SK-N-SH (cell line): Measurements from ENCODE around the gene ZXDC. TPM values are rescaled to one million over a fixed set of nuclear protein-coding genes. Genes with fewer than 3 reads are reported as not detected.
A peak's percentile ranks its signal among the peaks of the same experiment; 100 is the strongest.

Experiments used
- CTCF ChIA-PET: fragments of 300-600, 350-600 bp; formaldehyde crosslinking; extraction: SDS; loops from one replicate; lab custom pipeline; 2021; lab: Yijun Ruan, JAX
- POLR2A ChIA-PET: fragments of 350-600 bp; sonication (Branson Sonifier 250); formaldehyde crosslinking; extraction: SDS; loops from one replicate; lab custom pipeline; 2020; ENCODE audit warnings: antibody characterized with exemption, inconsistent platforms; lab: Yijun Ruan, JAX
- DNase-seq: peaks from one replicate; pipeline ENCODE4 v3.0.0; 2012
- H2AFZ ChIP-seq: fragments of 200-600 bp; sonication (generic); 2 replicates; pipeline ENCODE4 v1.8.1; 2016; ENCODE audit warnings: antibody characterized with exemption, mild to moderate bottlenecking, low read depth
- H3F3A ChIP-seq: fragments of 200-600 bp; sonication (generic); replicated peaks from 2 replicates; pipeline ENCODE3; 2016; ENCODE audit warnings: antibody characterized with exemption, mild to moderate bottlenecking; ENCODE audit not compliant: insufficient read depth
- H3K27ac ChIP-seq, 2 experiments: fragments of 200-500 bp in 1 of 2; fragments of 200-600 bp in 1 of 2; sonication (Bioruptor generic) in 1 of 2; sonication (generic), shearing (Covaris generic) in 1 of 2; 2 replicates each; pipeline versions ENCODE4 v1.5.1 to v1.6.1; 2014 to 2016; ENCODE audit warnings: low read depth in 2 of 2, inconsistent platforms in 1 of 2, low read length in 1 of 2, mild to moderate bottlenecking in 1 of 2, mixed read lengths in 1 of 2
- H3K27me3 ChIP-seq: fragments of 200-600 bp; sonication (generic), shearing (Covaris generic); 2 replicates; pipeline ENCODE4 v1.6.1; 2016; ENCODE audit warnings: mixed run types; ENCODE audit not compliant: insufficient read depth
- H3K36me3 ChIP-seq, 2 experiments: fragments of 200-500 bp in 1 of 2; fragments of 200-600 bp in 1 of 2; sonication (Bioruptor generic) in 1 of 2; sonication (generic) in 1 of 2; replicated peaks in 1 of 2; 2 replicates each; pipeline versions ENCODE3 to v1.5.1; 2014 to 2016; ENCODE audit warnings: low read length in 1 of 2, mild to moderate bottlenecking in 1 of 2; ENCODE audit not compliant: insufficient read depth in 2 of 2, control insufficient read depth in 1 of 2
- H3K4me1 ChIP-seq, 2 experiments: fragments of 200-500 bp in 1 of 2; fragments of 200-600 bp in 1 of 2; sonication (Bioruptor generic) in 1 of 2; sonication (generic), shearing (Covaris generic) in 1 of 2; 2 replicates each; pipeline versions ENCODE4 v1.5.1 to v1.6.1; 2014 to 2016; ENCODE audit warnings: low read depth in 1 of 2, low read length in 1 of 2, mixed run types in 1 of 2; ENCODE audit not compliant: insufficient read depth in 2 of 2, control insufficient read depth in 1 of 2
- H3K4me2 ChIP-seq: fragments of 200-600 bp; sonication (generic), shearing (Covaris generic); 2 replicates; pipeline ENCODE4 v1.6.1; 2017; ENCODE audit warnings: mixed run types
- H3K4me3 ChIP-seq, 2 experiments: fragments of 200-500 bp in 1 of 2; fragments of 200-600 bp in 1 of 2; sonication (Bioruptor generic) in 1 of 2; sonication (generic), shearing (Covaris generic) in 1 of 2; 2 replicates each; pipeline versions ENCODE4 v1.5.1 to v1.8.1; 2014 to 2016; ENCODE audit warnings: low read depth in 2 of 2, inconsistent platforms in 1 of 2, low read length in 1 of 2, mild to moderate bottlenecking in 1 of 2, mixed read lengths in 1 of 2, moderate library complexity in 1 of 2
- H3K79me2 ChIP-seq: fragments of 200-600 bp; sonication (generic); 2 replicates; pipeline ENCODE4 v1.8.1; 2017; ENCODE audit warnings: mild to moderate bottlenecking; ENCODE audit not compliant: insufficient read depth
- H3K9ac ChIP-seq: fragments of 200-600 bp; sonication (generic); 2 replicates; pipeline ENCODE4 v1.6.1; 2017; ENCODE audit warnings: mixed run types
- H3K9me2 ChIP-seq: fragments of 200-600 bp; sonication (generic); 2 replicates; pipeline ENCODE4 v1.6.1; 2017; ENCODE audit warnings: mixed run types
- H3K9me3 ChIP-seq: fragments of 200-600 bp; sonication (generic); 2 replicates; pipeline ENCODE4 v1.6.1; 2017; ENCODE audit warnings: mixed run types, mild to moderate bottlenecking, moderate library complexity
- H4K20me1 ChIP-seq: fragments of 200-600 bp; sonication (generic); 2 replicates; pipeline ENCODE4 v1.6.1; 2017; ENCODE audit warnings: mild to moderate bottlenecking, mixed run types; ENCODE audit not compliant: insufficient read depth
- CHD2 ChIP-seq: fragments of 150-350 bp; IDR thresholded peaks from 2 replicates; pipeline ENCODE4 v1.6.1; 2018; ENCODE audit warnings: low read length; ENCODE audit not compliant: partially characterized antibody
- FOXM1 ChIP-seq: IDR thresholded peaks from 2 replicates; pipeline ENCODE4 v1.4.0; 2012; ENCODE audit warnings: low read depth, mild to moderate bottlenecking
- GABPA ChIP-seq: IDR thresholded peaks from 2 replicates; pipeline ENCODE4 v1.4.0; 2012; ENCODE audit warnings: low read depth, mild to moderate bottlenecking
- GATA2 ChIP-seq: sonication (generic); formaldehyde crosslinking; IDR thresholded peaks from 2 replicates; pipeline ENCODE4 v1.5.0; 2020; ENCODE audit warnings: mild to moderate bottlenecking, missing genetic modification reagents
- JUND ChIP-seq: IDR thresholded peaks from 2 replicates; pipeline ENCODE4 v1.4.0; 2012
- MXI1 ChIP-seq: IDR thresholded peaks from 2 replicates; pipeline ENCODE4 v1.6.1; 2012; ENCODE audit warnings: mild to moderate bottlenecking, low read depth, low read length, improper control_type of control experiment
- POLR2AphosphoS5 ChIP-seq: IDR thresholded peaks from 2 replicates; pipeline ENCODE4 v1.6.1; 2012; ENCODE audit warnings: low read depth, low read length
- RCOR1 ChIP-seq: fragments of 150-350 bp; IDR thresholded peaks from 2 replicates; pipeline ENCODE4 v1.6.1; 2017; ENCODE audit warnings: antibody characterized with exemption, low read length
- RFX5 ChIP-seq: IDR thresholded peaks from 2 replicates; pipeline ENCODE4 v1.6.1; 2012; ENCODE audit warnings: mild to moderate bottlenecking, improper control_type of control experiment, low read length
- SIN3A ChIP-seq: IDR thresholded peaks from 2 replicates; pipeline ENCODE4 v1.6.1; 2012; ENCODE audit warnings: low read depth, mild to moderate bottlenecking, low read length, moderate library complexity, borderline replicate concordance
- SMC3 ChIP-seq: IDR thresholded peaks from 2 replicates; pipeline ENCODE4 v1.6.1; 2012; ENCODE audit warnings: low read depth, low read length, improper control_type of control experiment
- TEAD4 ChIP-seq: IDR thresholded peaks from 2 replicates; pipeline ENCODE4 v1.4.0; 2012; ENCODE audit warnings: mild to moderate bottlenecking, borderline replicate concordance; ENCODE audit not compliant: insufficient read depth
- WGBS: methylation state at CpG from one replicate; pipeline ENCODE4 v1.1.6; 2017; ENCODE audit warnings: low lambda C conversion rate; 5-methylcytosine and 5-hydroxymethylcytosine counted together
- polyA plus RNA-seq, 3 experiments: library from polyadenylated mRNA; depleted of rRNA; stranded (reverse); fragments of >200 nt; gene quantifications; 2 replicates each; pipeline ENCODE4 v1.2.3, GENCODE V29; 2012
- TF ChIP-seq, protein P1 (sequence below): IDR thresholded peaks from 2 replicates; pipeline ENCODE4 v1.6.1; 2012; ENCODE audit warnings: mild to moderate bottlenecking, low read depth, low read length, moderate library complexity
- TF ChIP-seq, protein P2 (sequence below): IDR thresholded peaks from 2 replicates; pipeline ENCODE4; 2012
- TF ChIP-seq, protein P3 (sequence below): IDR thresholded peaks from 2 replicates; pipeline ENCODE4 v1.4.0; 2012; ENCODE audit warnings: low read depth, borderline replicate concordance
- TF ChIP-seq, protein P4 (sequence below): IDR thresholded peaks from 2 replicates; pipeline ENCODE4 v1.4.0; 2012; ENCODE audit warnings: low read depth, borderline replicate concordance
- TF ChIP-seq, protein P5 (sequence below): IDR thresholded peaks from 2 replicates; pipeline ENCODE4 v1.4.0; 2012; ENCODE audit warnings: low read depth

ZXDC gene
- polyA plus RNA-seq, 1 of the 3 experiments (the other 2 are of a cell fraction), result 8.5 TPM

DNA sequence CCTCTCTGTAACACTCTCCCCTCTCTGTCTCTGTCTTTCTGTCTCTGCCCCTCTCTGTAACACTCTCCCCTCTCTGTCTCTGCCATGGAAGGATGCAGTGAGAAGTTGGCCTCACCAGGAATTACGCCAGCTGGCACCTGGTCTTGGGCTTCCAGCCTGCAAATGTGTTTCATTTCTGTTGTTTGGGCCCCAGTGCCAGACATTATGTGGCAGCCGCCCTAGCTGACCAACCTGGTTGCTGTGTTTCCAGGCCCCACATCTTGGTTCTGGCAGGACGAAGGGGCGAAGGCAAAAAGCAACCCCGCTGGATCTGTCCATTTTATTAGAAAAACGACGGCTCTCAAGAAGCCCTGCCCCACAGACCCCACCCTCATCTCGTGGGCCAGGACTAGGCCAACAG, 5.2 kb upstream of the ZXDC start (continued):
- TF ChIP-seq, protein P1, sequence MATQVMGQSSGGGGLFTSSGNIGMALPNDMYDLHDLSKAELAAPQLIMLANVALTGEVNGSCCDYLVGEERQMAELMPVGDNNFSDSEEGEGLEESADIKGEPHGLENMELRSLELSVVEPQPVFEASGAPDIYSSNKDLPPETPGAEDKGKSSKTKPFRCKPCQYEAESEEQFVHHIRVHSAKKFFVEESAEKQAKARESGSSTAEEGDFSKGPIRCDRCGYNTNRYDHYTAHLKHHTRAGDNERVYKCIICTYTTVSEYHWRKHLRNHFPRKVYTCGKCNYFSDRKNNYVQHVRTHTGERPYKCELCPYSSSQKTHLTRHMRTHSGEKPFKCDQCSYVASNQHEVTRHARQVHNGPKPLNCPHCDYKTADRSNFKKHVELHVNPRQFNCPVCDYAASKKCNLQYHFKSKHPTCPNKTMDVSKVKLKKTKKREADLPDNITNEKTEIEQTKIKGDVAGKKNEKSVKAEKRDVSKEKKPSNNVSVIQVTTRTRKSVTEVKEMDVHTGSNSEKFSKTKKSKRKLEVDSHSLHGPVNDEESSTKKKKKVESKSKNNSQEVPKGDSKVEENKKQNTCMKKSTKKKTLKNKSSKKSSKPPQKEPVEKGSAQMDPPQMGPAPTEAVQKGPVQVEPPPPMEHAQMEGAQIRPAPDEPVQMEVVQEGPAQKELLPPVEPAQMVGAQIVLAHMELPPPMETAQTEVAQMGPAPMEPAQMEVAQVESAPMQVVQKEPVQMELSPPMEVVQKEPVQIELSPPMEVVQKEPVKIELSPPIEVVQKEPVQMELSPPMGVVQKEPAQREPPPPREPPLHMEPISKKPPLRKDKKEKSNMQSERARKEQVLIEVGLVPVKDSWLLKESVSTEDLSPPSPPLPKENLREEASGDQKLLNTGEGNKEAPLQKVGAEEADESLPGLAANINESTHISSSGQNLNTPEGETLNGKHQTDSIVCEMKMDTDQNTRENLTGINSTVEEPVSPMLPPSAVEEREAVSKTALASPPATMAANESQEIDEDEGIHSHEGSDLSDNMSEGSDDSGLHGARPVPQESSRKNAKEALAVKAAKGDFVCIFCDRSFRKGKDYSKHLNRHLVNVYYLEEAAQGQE, result no peak

DNA sequence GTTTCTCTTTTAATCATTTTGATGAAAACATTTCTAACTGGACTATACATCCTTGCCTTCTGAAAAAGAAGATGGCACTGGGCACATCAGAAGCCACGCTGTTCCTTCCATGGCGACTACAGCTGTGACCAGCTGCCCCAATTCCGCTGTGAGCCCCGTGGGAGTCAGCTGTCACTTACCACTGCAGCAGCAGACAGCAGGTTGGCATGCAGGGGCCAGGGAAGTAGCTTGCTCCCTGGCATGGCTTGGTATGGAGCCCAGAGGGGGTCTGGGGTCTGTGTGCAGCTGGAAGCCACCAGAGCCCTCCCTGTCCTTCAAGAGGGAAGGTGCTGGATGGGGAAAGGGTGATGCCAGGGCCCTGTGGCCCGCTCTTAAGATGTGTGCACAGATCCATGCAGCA, 4.5 kb upstream of the ZXDC start:
- H3K27ac ChIP-seq, result peak overlapping the region in 1 of 2 experiments; percentile 11; a peak in 1 of 4 replicates
- H3K9me2 ChIP-seq, result no peaks in the 10 kb centered on the region
- H3K27me3 ChIP-seq, result no peaks in the 10 kb centered on the region
- no peak for DNase-seq
- CTCF ChIA-PET, result no interaction called here
- H3K79me2 ChIP-seq, result no peaks in the 10 kb centered on the region
- H3K4me3 ChIP-seq, result no peak overlapping the region
- no peaks in the 10 kb centered on the region for H3K36me3 ChIP-seq
- H4K20me1 ChIP-seq, result no peaks in the 10 kb centered on the region
- no peaks in the 10 kb centered on the region for H3K9me3 ChIP-seq
- peaks cover 6% of the 10 kb centered on the region for H3F3A ChIP-seq
- no peak overlapping the region for H2AFZ ChIP-seq
- H3K9ac ChIP-seq, result no peak overlapping the region
- no peak overlapping the region for H3K4me2 ChIP-seq
- TF ChIP-seq, protein P2, sequence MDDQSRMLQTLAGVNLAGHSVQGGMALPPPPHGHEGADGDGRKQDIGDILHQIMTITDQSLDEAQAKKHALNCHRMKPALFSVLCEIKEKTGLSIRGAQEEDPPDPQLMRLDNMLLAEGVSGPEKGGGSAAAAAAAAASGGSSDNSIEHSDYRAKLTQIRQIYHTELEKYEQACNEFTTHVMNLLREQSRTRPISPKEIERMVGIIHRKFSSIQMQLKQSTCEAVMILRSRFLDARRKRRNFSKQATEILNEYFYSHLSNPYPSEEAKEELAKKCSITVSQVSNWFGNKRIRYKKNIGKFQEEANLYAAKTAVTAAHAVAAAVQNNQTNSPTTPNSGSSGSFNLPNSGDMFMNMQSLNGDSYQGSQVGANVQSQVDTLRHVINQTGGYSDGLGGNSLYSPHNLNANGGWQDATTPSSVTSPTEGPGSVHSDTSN, result no peak
- TF ChIP-seq MXI1 (no peak), SIN3A (no peak), SMC3 (no peak), RFX5 (no peak), CHD2 (no peak), POLR2AphosphoS5 (no peak), RCOR1 (no peak), GABPA (no peak), JUND (no peak), GATA2 (CRISPR knock-in tag) (no peak)
- peaks cover 0 to 36% of the 10 kb centered on the region in 2 experiments; a peak in 1 of 4 replicates for H3K4me1 ChIP-seq
- POLR2A ChIA-PET, result no interaction called here
- WGBS, result 76% methylated on average over 5 of the region's 5 CpGs

DNA sequence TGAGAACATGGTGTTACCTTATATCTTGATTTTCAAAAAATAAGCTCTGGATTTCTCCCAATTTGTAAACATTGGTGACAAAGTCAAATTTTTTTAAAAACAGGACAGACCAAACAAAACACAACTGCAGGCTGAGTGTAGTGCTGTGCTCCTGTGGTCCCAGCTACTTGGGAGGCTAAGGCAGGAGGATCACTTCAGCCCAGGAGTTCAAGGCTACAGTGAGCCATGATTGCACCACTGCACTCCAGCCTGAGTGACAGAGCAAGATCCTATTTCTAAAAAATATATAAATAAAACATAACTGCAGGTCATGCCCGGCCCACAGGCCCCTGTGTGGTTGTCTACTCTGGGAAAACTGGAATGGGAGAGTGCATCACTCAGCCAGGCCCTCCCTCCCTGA, 4.0 kb upstream of the ZXDC start:
- Histone ChIP-seq H3K4me3 (no peak overlapping the region), H3K36me3 (no peaks in the 10 kb centered on the region), H3K9ac (no peak overlapping the region), H3K79me2 (peaks cover 4% of the 10 kb centered on the region), H4K20me1 (peaks cover 4% of the 10 kb centered on the region), H3K27me3 (no peaks in the 10 kb centered on the region), H3F3A (peaks cover 6% of the 10 kb centered on the region), H3K9me2 (no peaks in the 10 kb centered on the region), H3K4me2 (no peak overlapping the region), H2AFZ (no peak overlapping the region), H3K4me1 (peaks cover 0 to 39% of the 10 kb centered on the region in 2 experiments; a peak in 1 of 4 replicates), H3K27ac (no peak overlapping the region; a peak in 1 of 4 replicates), H3K9me3 (no peaks in the 10 kb centered on the region)
- ChIA-PET POLR2A (no interaction called here), CTCF (no interaction called here)
- WGBS, result 100% methylated on average over 1 of the region's 1 CpG
- DNase-seq, result no peak
- no peak for TF ChIP-seq RCOR1
- TF ChIP-seq FOXM1, result no peak
- TF ChIP-seq, protein P3, sequence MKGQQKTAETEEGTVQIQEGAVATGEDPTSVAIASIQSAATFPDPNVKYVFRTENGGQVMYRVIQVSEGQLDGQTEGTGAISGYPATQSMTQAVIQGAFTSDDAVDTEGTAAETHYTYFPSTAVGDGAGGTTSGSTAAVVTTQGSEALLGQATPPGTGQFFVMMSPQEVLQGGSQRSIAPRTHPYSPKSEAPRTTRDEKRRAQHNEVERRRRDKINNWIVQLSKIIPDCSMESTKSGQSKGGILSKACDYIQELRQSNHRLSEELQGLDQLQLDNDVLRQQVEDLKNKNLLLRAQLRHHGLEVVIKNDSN, result no peak
- TF ChIP-seq GABPA, result no peak
- no peak for TF ChIP-seq CHD2
- TF ChIP-seq, protein P4, sequence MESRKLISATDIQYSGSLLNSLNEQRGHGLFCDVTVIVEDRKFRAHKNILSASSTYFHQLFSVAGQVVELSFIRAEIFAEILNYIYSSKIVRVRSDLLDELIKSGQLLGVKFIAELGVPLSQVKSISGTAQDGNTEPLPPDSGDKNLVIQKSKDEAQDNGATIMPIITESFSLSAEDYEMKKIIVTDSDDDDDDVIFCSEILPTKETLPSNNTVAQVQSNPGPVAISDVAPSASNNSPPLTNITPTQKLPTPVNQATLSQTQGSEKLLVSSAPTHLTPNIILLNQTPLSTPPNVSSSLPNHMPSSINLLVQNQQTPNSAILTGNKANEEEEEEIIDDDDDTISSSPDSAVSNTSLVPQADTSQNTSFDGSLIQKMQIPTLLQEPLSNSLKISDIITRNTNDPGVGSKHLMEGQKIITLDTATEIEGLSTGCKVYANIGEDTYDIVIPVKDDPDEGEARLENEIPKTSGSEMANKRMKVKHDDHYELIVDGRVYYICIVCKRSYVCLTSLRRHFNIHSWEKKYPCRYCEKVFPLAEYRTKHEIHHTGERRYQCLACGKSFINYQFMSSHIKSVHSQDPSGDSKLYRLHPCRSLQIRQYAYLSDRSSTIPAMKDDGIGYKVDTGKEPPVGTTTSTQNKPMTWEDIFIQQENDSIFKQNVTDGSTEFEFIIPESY, result no peak
- TF ChIP-seq TEAD4, result no peak
- TF ChIP-seq, protein P5, sequence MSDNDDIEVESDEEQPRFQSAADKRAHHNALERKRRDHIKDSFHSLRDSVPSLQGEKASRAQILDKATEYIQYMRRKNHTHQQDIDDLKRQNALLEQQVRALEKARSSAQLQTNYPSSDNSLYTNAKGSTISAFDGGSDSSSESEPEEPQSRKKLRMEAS, result no peak
